Naive B cell (primary cell): Measurements from ENCODE around the gene FHL1. TPM values are rescaled to one million over a fixed set of nuclear protein-coding genes. Genes with fewer than 3 reads are reported as not detected.
A peak's percentile ranks its signal among the peaks of the same experiment; 100 is the strongest.

Experiments used
- ATAC-seq, 2 donors: fragments of 150-1000 bp; cut with Tn5 transposase; 2 replicates each; pipeline ENCODE4 v1.10.0; 2021; ENCODE audit warnings: low read depth in 2 of 2, mild to moderate bottlenecking in 2 of 2, moderate library complexity in 2 of 2
- DNase-seq: peaks from one replicate; pipeline ENCODE4 v3.0.0; 2022
- H3K27ac Mint-ChIP-seq, 6 donors: one replicate each; pipeline ENCODE4 v1.8.0; 2020 to 2022; ENCODE audit warnings: mild to moderate bottlenecking in 6 of 6, mixed read lengths in 6 of 6, moderate library complexity in 5 of 6, inconsistent platforms in 2 of 6
- H3K27me3 Mint-ChIP-seq, 3 donors: one replicate each; pipeline ENCODE4 v1.8.0; 2021 to 2022; ENCODE audit warnings: mixed read lengths in 3 of 3, mild to moderate bottlenecking in 1 of 3
- H3K36me3 Mint-ChIP-seq, 2 donors: one replicate each; pipeline ENCODE4 v1.8.0; 2020 to 2022; ENCODE audit warnings: mixed read lengths in 2 of 2, inconsistent platforms in 1 of 2, mild to moderate bottlenecking in 1 of 2
- H3K4me1 Mint-ChIP-seq, 3 donors: one replicate each; pipeline ENCODE4 v1.8.0; 2020 to 2022; ENCODE audit warnings: mixed read lengths in 3 of 3, inconsistent platforms in 1 of 3, mild to moderate bottlenecking in 1 of 3, moderate library complexity in 1 of 3
- H3K4me3 Mint-ChIP-seq, 8 donors: one replicate each; pipeline ENCODE4 v1.8.0; 2020 to 2022; ENCODE audit warnings: mild to moderate bottlenecking in 8 of 8, mixed read lengths in 8 of 8, moderate library complexity in 8 of 8, inconsistent platforms in 2 of 8
- H3K9me3 Mint-ChIP-seq, 7 donors: one replicate each; pipeline ENCODE4 v1.8.0; 2020 to 2022; ENCODE audit warnings: mixed read lengths in 7 of 7, mild to moderate bottlenecking in 5 of 7, inconsistent platforms in 2 of 7, moderate library complexity in 1 of 7
- polyA plus RNA-seq, 6 donors: library from polyadenylated mRNA; unstranded; fragments of 300-500 nt; fragmentation: Illumina TruSeq; gene quantifications; one replicate each; pipeline ENCODE4 v1.2.3, GENCODE V29; 2021; ENCODE audit warnings: low read depth in 6 of 6

Gene FHL1
- polyA plus RNA-seq, 6 donors from 2014 or later, result 4.5 to 24.0 (median 13.3) TPM

DNA sequence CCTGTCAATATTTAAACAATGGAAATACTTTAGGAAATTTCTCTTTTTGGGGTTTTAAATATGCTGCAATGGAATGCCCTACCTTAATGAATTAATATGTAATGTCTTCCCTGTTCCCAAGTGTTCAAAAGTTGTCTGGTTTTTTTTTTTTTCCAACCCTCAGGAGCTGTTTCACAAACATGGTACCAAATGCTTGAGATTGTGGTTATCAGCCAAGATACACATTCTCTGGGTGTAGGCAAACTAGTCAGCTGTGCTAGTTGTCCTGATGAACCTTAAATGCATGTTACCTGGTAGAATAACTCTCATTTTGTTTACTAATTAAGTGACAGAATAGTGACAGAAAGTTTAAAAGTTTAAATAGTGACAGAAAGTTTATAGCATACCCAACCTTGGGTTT lies 50.7 kb downstream of the FHL1 start:
- no peak for ATAC-seq
- no peak for DNase-seq
- Mint-ChIP-seq H3K36me3 (no peaks in the 10 kb centered on the region), H3K4me3 (no peak overlapping the region), H3K27ac (peak overlapping the region in 1 of 6 donors; percentile 45), H3K4me1 (peaks cover 9 to 29% (median 10%) of the 10 kb centered on the region in 3 donors), H3K9me3 (no peaks in the 10 kb centered on the region), H3K27me3 (no peaks in the 10 kb centered on the region)

DNA sequence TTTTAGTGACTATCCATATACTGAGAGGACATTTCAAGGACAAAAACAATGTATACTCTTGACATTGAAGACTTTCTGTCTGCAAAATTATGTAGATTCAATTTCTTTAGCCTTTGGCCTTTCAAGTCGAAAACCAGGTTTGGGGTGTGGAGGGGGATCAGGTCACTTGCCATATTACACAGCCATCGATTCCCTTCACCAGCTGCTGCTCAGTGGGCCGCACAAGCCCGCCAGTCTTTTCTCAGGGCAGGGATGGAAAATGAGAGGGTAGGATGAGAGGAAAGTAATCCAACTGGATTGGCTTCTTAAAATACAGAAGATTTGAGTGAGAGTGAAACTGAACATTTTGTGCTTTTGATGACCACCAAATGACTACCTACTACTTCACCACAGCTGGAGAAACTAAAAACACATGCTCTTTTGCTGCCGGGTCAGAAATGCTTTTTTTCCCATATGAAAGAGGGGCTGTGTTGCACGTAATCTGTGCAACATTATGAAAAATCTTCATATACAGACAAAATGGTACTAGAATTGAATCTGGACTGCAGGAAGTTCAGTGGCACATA lies 51.4 kb downstream of the FHL1 start:
- ATAC-seq, result no peak
- peak overlapping the region in 1 of 6 donors; percentile 49 for H3K27ac Mint-ChIP-seq
- H3K4me3 Mint-ChIP-seq, result no peak overlapping the region
- no peaks in the 10 kb centered on the region for H3K36me3 Mint-ChIP-seq
- H3K4me1 Mint-ChIP-seq, result peaks cover 3 to 22% (median 3%) of the 10 kb centered on the region in 3 donors
- no peak for DNase-seq
- no peaks in the 10 kb centered on the region for H3K9me3 Mint-ChIP-seq
- H3K27me3 Mint-ChIP-seq, result no peaks in the 10 kb centered on the region

DNA sequence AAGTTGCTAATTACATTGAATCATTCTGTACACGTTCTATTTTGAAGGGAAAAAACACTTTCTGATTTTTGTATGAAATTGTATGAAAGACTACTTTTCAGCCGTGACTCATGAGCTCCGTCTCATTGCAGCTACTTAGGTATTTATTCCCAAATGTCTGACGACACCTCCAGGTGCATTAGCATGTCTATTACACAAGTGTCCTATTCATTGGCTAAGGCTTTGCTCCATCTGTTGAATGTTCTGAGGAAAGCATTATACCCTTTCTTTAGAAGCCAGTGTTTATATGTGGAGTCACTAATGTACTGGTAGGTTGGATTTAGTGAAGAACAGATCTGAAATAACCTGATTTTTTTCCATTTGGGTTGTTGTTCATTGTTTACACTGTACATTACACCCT lies 52.0 kb downstream of the FHL1 start:
- Mint-ChIP-seq H3K4me3 (no peak overlapping the region), H3K27ac (no peak overlapping the region), H3K36me3 (no peaks in the 10 kb centered on the region), H3K27me3 (no peaks in the 10 kb centered on the region), H3K9me3 (no peaks in the 10 kb centered on the region), H3K4me1 (peaks cover under 1 to 16% (median under 1%) of the 10 kb centered on the region in 3 donors)
- DNase-seq (no peak), ATAC-seq (no peak)

DNA sequence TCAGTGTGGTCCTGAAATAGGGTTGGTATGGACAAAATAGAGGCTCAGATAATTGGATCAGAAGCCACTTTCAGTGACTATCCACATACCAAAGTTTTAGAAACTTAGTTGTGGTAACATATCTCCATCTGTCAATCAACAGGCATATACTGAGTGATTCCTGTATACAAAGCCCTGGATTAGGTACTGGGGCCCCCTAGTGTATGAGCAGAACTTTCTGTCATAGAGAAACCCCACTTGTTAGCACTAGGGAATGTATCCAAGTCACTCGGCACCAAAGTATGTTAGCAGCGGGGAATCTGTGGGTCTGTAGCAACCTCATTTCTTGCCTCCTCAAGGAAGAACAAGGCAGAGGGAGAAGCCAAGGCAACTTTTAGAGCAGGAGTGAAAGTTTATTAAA lies 53.1 kb downstream of the FHL1 start:
- Mint-ChIP-seq H3K4me3 (no peak overlapping the region), H3K27me3 (no peaks in the 10 kb centered on the region), H3K9me3 (no peaks in the 10 kb centered on the region), H3K27ac (no peak overlapping the region), H3K36me3 (no peaks in the 10 kb centered on the region), H3K4me1 (peaks cover 2 to 20% (median 3%) of the 10 kb centered on the region in 3 donors)
- DNase-seq (no peak), ATAC-seq (no peak)

DNA sequence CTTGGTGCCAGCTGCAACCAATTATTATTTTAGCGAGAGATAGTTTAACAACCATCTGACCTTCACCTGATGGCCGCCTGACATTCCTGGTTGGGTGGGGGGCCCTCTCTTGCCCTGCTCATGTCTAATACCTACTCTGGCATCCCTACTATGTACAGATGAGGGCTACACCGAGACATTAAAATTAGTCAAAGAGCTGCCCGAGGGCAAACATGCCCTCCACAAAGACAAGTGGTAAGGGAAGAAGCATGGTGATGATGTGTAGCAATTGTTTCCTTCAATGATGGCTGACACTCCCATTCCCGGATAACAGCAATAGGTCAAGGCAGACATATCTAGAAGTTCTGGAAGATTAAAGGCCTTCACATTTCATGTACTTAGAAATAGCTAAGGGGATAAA lies 54.3 kb downstream of the FHL1 start:
- ATAC-seq, result no peak
- H3K27me3 Mint-ChIP-seq, result peaks cover 0 to 7% (median 0%) of the 10 kb centered on the region in 3 donors
- no peak overlapping the region for H3K4me3 Mint-ChIP-seq
- DNase-seq, result no peak
- no peaks in the 10 kb centered on the region for H3K36me3 Mint-ChIP-seq
- no peaks in the 10 kb centered on the region for H3K9me3 Mint-ChIP-seq
- H3K4me1 Mint-ChIP-seq, result peaks cover 2 to 9% (median 3%) of the 10 kb centered on the region in 3 donors
- H3K27ac Mint-ChIP-seq, result no peak overlapping the region

DNA sequence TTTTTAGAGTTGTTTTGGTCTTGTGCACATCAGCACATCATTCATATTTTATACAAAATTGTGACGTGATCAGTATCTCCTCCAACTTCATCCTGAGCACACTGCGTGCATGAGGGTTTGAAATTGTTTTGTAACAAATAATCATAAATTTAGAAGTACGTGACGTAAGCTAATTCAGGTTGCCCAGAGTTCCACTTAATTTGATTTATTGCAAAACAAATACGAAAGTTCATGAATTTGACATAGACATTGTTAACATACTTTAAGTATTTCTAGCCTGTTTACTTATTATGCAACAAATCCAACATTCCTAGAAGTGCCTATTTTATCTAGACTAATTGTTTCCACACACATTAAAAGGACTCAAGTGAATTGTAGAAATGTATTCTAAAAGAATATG lies 55.6 kb downstream of the FHL1 start:
- DNase-seq, result no peak
- H3K9me3 Mint-ChIP-seq, result no peaks in the 10 kb centered on the region
- H3K4me3 Mint-ChIP-seq, result no peak overlapping the region
- H3K27ac Mint-ChIP-seq, result no peak overlapping the region
- no peak for ATAC-seq
- H3K4me1 Mint-ChIP-seq, result peaks cover 2 to 5% (median 3%) of the 10 kb centered on the region in 3 donors
- no peaks in the 10 kb centered on the region for H3K36me3 Mint-ChIP-seq
- H3K27me3 Mint-ChIP-seq, result peaks cover 0 to 7% (median 0%) of the 10 kb centered on the region in 3 donors

DNA sequence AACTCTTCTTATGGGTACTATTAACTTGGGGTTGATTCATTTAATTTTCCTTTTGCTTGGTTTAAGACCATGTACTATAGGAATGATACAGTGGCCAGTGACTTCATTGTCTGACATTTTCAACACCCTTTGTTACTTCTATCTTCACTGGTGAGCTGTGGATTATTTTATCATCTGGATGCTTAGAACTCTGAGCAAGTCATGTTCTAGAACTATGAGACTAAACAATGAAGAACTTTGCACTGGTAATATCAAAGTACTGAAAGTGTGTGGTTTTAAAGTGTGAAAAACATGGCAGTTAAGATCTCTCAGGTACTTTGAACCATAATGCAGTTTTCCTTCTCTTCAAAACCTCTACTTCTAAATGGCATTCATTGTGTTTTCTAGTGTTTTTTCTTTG lies 56.1 kb downstream of the FHL1 start:
- DNase-seq, result no peak
- Mint-ChIP-seq H3K9me3 (no peaks in the 10 kb centered on the region), H3K36me3 (no peaks in the 10 kb centered on the region), H3K4me3 (no peak overlapping the region), H3K27me3 (peaks cover 0 to 7% (median 0%) of the 10 kb centered on the region in 3 donors), H3K27ac (no peak overlapping the region), H3K4me1 (peaks cover 3 to 5% (median 5%) of the 10 kb centered on the region in 3 donors)
- ATAC-seq, result no peak

DNA sequence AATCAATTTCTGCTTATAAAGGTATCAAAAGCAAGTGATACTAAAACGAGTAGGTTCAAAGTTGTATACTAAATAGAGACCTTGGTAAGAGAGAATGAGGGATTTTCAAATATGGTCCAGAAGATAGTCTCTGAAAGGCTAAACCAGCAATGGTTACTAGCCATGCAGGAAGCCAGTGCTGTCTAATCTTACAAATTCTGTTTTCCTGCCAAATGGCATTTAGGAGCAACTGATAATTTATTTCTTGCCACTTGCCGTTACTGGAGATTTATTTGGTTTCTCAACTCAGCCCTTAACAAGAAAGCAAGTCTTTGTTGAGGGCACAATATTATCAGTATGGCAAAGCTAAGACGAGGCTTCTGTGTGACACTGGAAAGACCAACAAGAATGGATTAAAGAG lies 56.6 kb downstream of the FHL1 start:
- ATAC-seq (no peak), DNase-seq (no peak)
- no peaks in the 10 kb centered on the region for H3K9me3 Mint-ChIP-seq
- H3K4me3 Mint-ChIP-seq, result no peak overlapping the region
- peaks cover 0 to 7% (median 0%) of the 10 kb centered on the region in 3 donors for H3K27me3 Mint-ChIP-seq
- peak overlapping the region in 1 of 6 donors; percentile 31 for H3K27ac Mint-ChIP-seq
- peaks cover 5 to 7% (median 5%) of the 10 kb centered on the region in 3 donors for H3K4me1 Mint-ChIP-seq
- H3K36me3 Mint-ChIP-seq, result no peaks in the 10 kb centered on the region

DNA sequence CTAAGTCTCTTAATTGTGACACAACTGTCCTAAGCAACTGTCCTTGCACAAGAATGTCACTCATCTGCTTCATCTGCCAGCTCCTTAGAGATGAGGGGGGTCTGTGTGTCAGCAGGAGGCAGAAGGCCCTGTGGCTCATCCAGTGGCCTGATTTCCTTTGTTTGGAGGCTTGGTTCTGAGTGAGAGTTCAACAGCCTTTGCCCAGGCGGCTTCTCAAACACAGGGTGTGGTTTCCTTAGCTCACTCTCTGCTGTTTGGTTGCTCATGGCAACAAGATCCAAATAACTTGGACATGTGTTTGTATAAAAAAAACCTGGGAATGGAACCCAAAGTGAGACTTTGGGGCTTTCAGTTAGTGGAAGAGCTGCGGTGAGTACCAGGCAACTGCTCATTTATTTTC lies 57.2 kb downstream of the FHL1 start:
- Mint-ChIP-seq H3K36me3 (no peaks in the 10 kb centered on the region), H3K27me3 (peaks cover 0 to 7% (median 0%) of the 10 kb centered on the region in 3 donors), H3K9me3 (no peaks in the 10 kb centered on the region), H3K4me1 (peaks cover 11 to 13% (median 11%) of the 10 kb centered on the region in 3 donors), H3K27ac (peak overlapping the region in 2 of 6 donors; percentile 31 to 56), H3K4me3 (no peak overlapping the region)
- ATAC-seq (no peak), DNase-seq (no peak)

DNA sequence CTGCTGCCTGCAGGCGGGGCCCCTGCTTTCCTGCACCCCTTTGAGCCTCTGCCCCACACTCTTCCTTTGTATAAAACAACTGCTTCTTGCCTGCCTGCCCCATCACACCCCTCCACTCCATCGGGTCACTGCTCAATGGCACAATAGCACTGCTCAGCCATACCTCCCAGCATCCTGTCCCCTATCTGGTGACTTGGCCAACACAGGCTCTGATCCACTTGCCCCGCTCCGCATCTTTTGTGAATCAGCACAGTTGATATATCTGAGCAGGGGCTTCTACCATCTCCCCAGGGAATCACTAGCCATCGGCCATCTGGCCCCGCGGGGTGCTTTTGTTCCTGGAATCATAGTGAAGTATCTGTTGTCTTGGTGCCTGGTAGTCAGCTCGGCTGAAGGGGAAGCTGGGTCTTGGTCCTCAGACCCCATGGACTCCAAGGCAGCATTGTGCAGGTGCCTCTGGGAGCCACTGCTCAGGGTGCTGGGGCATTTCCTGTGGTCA lies 58.6 kb downstream of the FHL1 start:
- DNase-seq, result no peak
- H3K36me3 Mint-ChIP-seq, result no peaks in the 10 kb centered on the region
- H3K27me3 Mint-ChIP-seq, result peaks cover 0 to 7% (median 0%) of the 10 kb centered on the region in 3 donors
- peaks cover 21 to 23% (median 22%) of the 10 kb centered on the region in 3 donors for H3K4me1 Mint-ChIP-seq
- H3K27ac Mint-ChIP-seq, result peak overlapping the region in 2 of 6 donors; percentile 13 to 70
- no peaks in the 10 kb centered on the region for H3K9me3 Mint-ChIP-seq
- H3K4me3 Mint-ChIP-seq, result peak overlapping the region in 1 of 8 donors; percentile 40
- no peak for ATAC-seq

DNA sequence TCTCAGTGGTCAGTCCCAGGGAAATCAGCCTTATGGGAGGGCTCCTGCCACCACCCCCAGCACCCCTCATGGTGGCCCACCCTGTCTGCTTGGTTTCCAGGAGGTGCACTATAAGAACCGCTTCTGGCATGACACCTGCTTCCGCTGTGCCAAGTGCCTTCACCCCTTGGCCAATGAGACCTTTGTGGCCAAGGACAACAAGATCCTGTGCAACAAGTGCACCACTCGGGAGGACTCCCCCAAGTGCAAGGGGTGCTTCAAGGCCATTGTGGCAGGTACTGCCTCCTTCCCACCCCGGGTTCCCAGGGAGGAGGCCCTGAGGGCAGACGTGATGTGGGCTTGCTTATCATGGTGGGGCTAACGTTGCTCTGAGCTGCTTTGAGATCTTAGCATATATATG lies 59.6 kb downstream of the FHL1 start:
- Mint-ChIP-seq H3K27me3 (peaks cover 0 to 7% (median 0%) of the 10 kb centered on the region in 3 donors), H3K4me3 (no peak overlapping the region), H3K27ac (peak overlapping the region in 1 of 6 donors; percentile 29), H3K4me1 (peaks cover 22 to 30% (median 25%) of the 10 kb centered on the region in 3 donors), H3K36me3 (no peaks in the 10 kb centered on the region), H3K9me3 (no peaks in the 10 kb centered on the region)
- ATAC-seq (no peak), DNase-seq (no peak)

DNA sequence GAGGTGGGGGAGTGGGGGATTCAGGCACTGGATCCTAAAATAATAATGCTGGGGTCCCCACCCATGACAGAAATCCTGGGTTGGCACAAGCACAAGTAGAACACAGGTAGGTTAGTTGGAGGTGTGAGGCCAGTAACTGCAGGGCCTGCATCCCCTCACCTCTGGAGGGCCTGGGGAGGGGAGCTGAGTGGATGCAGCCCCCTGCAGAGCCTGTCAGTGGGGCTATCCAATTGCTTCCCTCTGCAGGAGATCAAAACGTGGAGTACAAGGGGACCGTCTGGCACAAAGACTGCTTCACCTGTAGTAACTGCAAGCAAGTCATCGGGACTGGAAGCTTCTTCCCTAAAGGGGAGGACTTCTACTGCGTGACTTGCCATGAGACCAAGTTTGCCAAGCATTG lies 60.2 kb downstream of the FHL1 start:
- no peak for DNase-seq
- H3K4me3 Mint-ChIP-seq, result no peak overlapping the region
- H3K27me3 Mint-ChIP-seq, result peaks cover 0 to 7% (median 0%) of the 10 kb centered on the region in 3 donors
- no peak for ATAC-seq
- peaks cover 27 to 36% (median 31%) of the 10 kb centered on the region in 3 donors for H3K4me1 Mint-ChIP-seq
- peak overlapping the region in 1 of 6 donors; percentile 5 for H3K27ac Mint-ChIP-seq
- no peaks in the 10 kb centered on the region for H3K9me3 Mint-ChIP-seq
- no peaks in the 10 kb centered on the region for H3K36me3 Mint-ChIP-seq

DNA sequence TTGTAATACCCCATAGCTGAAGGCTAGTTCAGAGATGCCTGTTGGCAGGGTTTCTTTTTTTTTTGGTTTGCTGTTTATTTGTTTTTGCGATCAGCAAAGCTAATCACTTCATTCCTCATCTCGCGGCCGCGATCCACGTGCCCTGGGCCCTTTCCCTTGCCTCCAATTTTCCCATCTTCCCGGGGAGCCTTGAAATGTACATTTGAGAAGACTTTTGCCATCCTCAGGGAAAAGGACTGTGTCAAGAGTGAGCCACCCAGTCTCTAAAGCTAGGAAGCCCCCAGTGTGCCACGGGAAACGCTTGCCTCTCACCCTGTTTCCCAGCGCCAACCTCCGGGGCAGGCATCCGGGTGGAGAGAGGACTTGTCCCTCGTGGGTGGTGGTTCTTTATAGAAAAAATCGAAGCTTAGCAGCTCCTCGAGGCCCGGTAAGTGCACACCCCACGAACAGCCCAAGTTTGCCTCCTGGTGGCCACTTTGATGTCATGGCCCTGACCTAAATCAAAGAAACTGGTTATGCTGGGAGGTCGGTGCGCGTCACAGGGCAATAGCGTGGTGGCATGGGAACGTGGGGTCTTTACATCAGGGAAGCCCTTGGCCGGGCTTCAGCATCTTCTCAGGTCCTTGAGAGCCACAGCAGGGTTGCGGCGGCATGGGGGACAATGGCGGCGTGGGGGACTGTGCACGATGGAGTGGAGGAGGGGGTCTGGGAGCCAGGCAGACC lies 61.8 kb downstream of the FHL1 start:
- Mint-ChIP-seq H3K36me3 (no peaks in the 10 kb centered on the region), H3K4me1 (peaks cover 32 to 41% (median 36%) of the 10 kb centered on the region in 3 donors), H3K27ac (peak overlapping the region in 5 of 6 donors; percentile 24 to 82 (median 77)), H3K4me3 (peak overlapping the region in 5 of 8 donors; percentile 50 to 79 (median 56)), H3K9me3 (no peaks in the 10 kb centered on the region), H3K27me3 (peaks cover 0 to 7% (median 0%) of the 10 kb centered on the region in 3 donors)
- DNase-seq (no peak), ATAC-seq (peak in 1 of 2 donors; percentile 29)

DNA sequence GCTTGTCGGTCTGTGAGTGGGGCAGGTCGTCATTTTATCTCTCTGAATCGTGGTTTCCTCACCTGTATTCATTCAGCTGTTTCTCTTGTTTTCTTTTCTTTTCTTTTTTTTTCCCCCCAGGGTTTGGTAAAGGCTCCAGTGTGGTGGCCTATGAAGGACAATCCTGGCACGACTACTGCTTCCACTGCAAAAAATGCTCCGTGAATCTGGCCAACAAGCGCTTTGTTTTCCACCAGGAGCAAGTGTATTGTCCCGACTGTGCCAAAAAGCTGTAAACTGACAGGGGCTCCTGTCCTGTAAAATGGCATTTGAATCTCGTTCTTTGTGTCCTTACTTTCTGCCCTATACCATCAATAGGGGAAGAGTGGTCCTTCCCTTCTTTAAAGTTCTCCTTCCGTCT lies 62.4 kb downstream of the FHL1 start:
- DNase-seq (no peak), ATAC-seq (no peak)
- Mint-ChIP-seq H3K9me3 (no peaks in the 10 kb centered on the region), H3K27me3 (peaks cover 0 to 7% (median 0%) of the 10 kb centered on the region in 3 donors), H3K4me3 (peak overlapping the region in 6 of 8 donors; percentile 58 to 88 (median 78)), H3K27ac (peak overlapping the region in 4 of 6 donors; percentile 6 to 93 (median 74)), H3K4me1 (peaks cover 29 to 39% (median 33%) of the 10 kb centered on the region in 3 donors), H3K36me3 (no peaks in the 10 kb centered on the region)
